Measurements from ENCODE around the gene UST. TPM values are rescaled to one million over a fixed set of nuclear protein-coding genes. Genes with fewer than 3 reads are reported as not detected.

The UST gene
- total RNA-seq, 4 donors from 2014 or later, result 13.5 to 47.1 (median 33.0) TPM

GRCh38 chr6:149107520-149107919, 360.7 kb downstream of the UST start:
- Histone ChIP-seq H3K27me3 (no peaks in the 10 kb centered on the region), H3K36me3 (no peaks in the 10 kb centered on the region), H3K27ac (no peak overlapping the region), H3K9me3 (no peaks in the 10 kb centered on the region), H3K4me1 (peaks cover 0 to 14% (median 3%) of the 10 kb centered on the region in 4 donors), H3K4me3 (no peak overlapping the region)
- no peak for DNase-seq (ENCODE audit: low spot score in 2 of 2)
- TF ChIP-seq CTCF (IDR thresholded peaks at IDR 0.05) (no peak), EP300 (IDR thresholded peaks at IDR 0.05) (no peak), POLR2A (IDR thresholded peaks at IDR 0.05) (no peak)
- 60 to 66% methylated on average over 5 of the region's 5 CpGs for WGBS, 2 donors

DNA sequence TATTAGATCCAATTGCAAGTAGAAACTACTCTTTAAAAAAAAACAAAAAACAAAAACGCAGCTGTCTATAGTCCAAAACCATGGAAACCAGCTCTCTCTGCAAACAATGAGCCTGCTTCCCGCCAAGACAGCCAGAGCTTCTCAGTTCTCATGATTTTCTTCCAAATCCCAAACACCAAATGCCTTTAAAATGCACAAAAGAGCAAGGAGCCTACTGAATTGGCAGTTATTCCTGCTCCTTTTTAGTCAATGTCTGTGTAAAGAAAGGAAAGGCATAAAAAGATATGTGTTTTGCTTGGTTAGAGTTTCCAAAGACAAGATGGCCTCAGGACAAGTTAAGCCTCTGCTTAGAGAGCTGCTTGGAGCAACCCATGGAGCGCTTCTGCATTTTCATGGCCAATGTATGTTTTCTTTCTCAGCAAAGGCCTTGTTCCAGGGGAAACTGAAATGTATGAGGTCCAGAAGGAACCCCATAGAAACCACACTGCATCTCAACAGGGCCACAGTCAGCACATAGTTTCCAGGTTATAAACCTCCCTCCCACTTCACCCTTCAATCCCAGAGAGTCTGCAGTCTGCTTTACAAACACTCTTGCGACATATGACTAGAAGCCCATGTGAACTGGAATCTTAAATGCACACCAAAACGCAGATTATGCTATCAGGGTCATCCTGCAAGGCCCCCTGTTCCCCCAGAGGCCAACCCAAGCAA, 361.4 kb downstream of the UST start:
- no peak for DNase-seq (ENCODE audit: low spot score in 2 of 2)
- H3K27me3 ChIP-seq, result no peaks in the 10 kb centered on the region
- 50 to 57% methylated on average over 5 of the region's 5 CpGs for WGBS, 2 donors

GRCh38 chr6:149108749-149109100, 361.9 kb downstream of the UST start:
- DNase-seq (ENCODE audit: low spot score in 2 of 2), result no peak
- Histone ChIP-seq H3K27ac (peak overlapping the region in 1 of 4 donors; percentile 14), H3K9me3 (peaks cover 0 to 6% (median 0%) of the 10 kb centered on the region in 4 donors), H3K4me3 (no peak overlapping the region), H3K27me3 (no peaks in the 10 kb centered on the region), H3K36me3 (no peaks in the 10 kb centered on the region), H3K4me1 (peaks cover 0 to 14% (median 3%) of the 10 kb centered on the region in 4 donors)
- WGBS, 2 donors, result 96 to 97% methylated on average over 3 of the region's 3 CpGs
- no peak for TF ChIP-seq CTCF (IDR thresholded peaks at IDR 0.05)

More for the DNA sequence above, 361.4 kb downstream of the UST start:
- no peak overlapping the region for H3K4me3 ChIP-seq
- H3K4me1 ChIP-seq, result peaks cover 0 to 14% (median 3%) of the 10 kb centered on the region in 4 donors
- TF ChIP-seq EP300 (IDR thresholded peaks at IDR 0.05) (no peak), POLR2A (IDR thresholded peaks at IDR 0.05) (no peak), CTCF (IDR thresholded peaks at IDR 0.05) (no peak)
- H3K9me3 ChIP-seq, result peaks cover 0 to 1% (median 0%) of the 10 kb centered on the region in 4 donors
- peak overlapping the region in 1 of 4 donors; percentile 14 for H3K27ac ChIP-seq
- H3K36me3 ChIP-seq, result no peaks in the 10 kb centered on the region

DNA sequence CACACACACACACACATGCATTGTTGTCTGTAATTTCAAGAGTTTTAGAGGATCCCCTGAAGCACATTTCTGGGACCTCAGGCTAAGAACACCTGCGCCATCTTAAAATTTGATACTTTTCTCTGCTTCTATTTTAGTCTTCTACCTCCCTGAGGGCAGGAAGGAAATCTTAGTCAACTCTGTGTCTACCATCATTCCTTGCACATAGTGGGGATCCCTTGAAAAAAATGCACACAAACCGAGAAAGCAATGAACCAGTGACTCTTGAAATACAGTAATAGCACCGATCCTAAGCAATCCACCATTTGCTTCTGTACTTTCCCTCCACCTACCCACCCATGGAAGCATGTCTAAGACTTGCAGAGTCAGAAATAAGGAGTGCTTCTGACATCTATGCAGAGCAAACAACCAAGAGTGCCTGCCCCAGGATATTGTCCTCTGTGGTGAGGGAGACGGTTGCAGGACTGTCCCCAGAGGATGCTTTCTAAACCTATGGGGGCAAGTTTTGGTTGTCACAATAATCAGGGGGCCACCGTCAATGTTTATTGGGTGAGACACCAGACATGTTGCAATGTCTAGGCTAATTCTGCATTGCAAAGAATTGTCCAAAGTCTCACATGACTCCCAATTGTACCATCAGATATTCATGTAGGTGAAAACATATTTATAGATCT, 362.7 kb downstream of the UST start:
- Histone ChIP-seq H3K4me3 (no peak overlapping the region), H3K36me3 (no peaks in the 10 kb centered on the region), H3K9me3 (peaks cover 0 to 6% (median 0%) of the 10 kb centered on the region in 4 donors), H3K4me1 (peaks cover 0 to 14% (median 3%) of the 10 kb centered on the region in 4 donors), H3K27ac (no peak overlapping the region), H3K27me3 (no peaks in the 10 kb centered on the region)
- no peak for DNase-seq (ENCODE audit: low spot score in 2 of 2)
- WGBS, 2 donors, result 92 to 95% methylated on average over 5 of the region's 5 CpGs
- no peak for TF ChIP-seq EP300 (IDR thresholded peaks at IDR 0.05)
- no peak for TF ChIP-seq CTCF (IDR thresholded peaks at IDR 0.05)
- no peak for TF ChIP-seq POLR2A (IDR thresholded peaks at IDR 0.05)

DNA sequence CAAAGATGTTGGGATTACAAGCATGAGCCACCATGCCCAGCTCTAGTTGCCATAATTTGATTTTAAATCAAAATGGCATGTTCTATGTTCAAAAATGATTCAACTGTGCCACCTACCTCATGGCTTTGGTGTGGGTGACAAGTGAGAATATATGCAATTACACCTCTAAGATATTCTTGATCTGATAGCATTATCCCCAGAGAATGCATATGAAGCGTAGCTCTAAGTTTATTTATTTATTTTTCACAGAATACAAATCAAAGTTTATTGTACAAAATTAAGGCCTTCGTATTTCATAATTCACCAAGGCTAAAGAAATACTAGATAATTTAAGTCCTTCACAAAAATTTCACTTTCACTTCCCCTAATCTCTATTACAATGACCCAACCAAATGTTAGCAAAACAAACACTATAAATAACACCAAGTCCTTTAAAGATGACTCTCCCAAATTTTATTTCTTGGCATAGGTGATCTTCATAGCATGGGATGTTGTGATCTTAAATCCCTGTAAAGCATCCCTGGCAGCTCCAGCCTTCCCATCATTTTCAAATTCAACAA, 364.8 kb downstream of the UST start:
- no peak for TF ChIP-seq CTCF (IDR thresholded peaks at IDR 0.05)
- TF ChIP-seq EP300 (IDR thresholded peaks at IDR 0.05), result no peak
- no peak for TF ChIP-seq POLR2A (IDR thresholded peaks at IDR 0.05)
- Histone ChIP-seq H3K27me3 (no peaks in the 10 kb centered on the region), H3K4me3 (no peak overlapping the region), H3K36me3 (no peaks in the 10 kb centered on the region), H3K9me3 (peaks cover 0 to 6% (median 0%) of the 10 kb centered on the region in 4 donors), H3K27ac (no peak overlapping the region), H3K4me1 (peaks cover 0 to 19% (median 3%) of the 10 kb centered on the region in 4 donors)
- no peak for DNase-seq (ENCODE audit: low spot score in 2 of 2)
- WGBS, 2 donors, result 84% methylated on average over 2 of the region's 2 CpGs
